Measurements from ENCODE around the gene UBE3D. TPM values are rescaled to one million over a fixed set of nuclear protein-coding genes. Genes with fewer than 3 reads are reported as not detected.

UBE3D gene
- total RNA-seq, 1 experiment from 2014 or later: 14.0 TPM

- TF ChIP-seq, protein P1, sequence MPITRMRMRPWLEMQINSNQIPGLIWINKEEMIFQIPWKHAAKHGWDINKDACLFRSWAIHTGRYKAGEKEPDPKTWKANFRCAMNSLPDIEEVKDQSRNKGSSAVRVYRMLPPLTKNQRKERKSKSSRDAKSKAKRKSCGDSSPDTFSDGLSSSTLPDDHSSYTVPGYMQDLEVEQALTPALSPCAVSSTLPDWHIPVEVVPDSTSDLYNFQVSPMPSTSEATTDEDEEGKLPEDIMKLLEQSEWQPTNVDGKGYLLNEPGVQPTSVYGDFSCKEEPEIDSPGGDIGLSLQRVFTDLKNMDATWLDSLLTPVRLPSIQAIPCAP (CRISPR knock-in tag; IDR thresholded peaks at IDR 0.05): no peak
- TF ChIP-seq ATF1 (CRISPR knock-in tag; IDR thresholded peaks at IDR 0.05) (no peak), RELA (CRISPR knock-in tag; IDR thresholded peaks at IDR 0.05; ENCODE audit: borderline replicate concordance) (no peak), GTF2I (CRISPR knock-in tag; conservative IDR thresholded peaks at IDR 0.05) (no peak), ZNF425 (CRISPR knock-in tag; conservative IDR thresholded peaks at IDR 0.05) (no peak), FOXJ3 (CRISPR knock-in tag; IDR thresholded peaks at IDR 0.05; ENCODE audit: borderline replicate concordance) (no peak)
Observed at GRCh38 chr6:82976179-82976578, 89.5 kb downstream of the UBE3D start (continued).

DNA sequence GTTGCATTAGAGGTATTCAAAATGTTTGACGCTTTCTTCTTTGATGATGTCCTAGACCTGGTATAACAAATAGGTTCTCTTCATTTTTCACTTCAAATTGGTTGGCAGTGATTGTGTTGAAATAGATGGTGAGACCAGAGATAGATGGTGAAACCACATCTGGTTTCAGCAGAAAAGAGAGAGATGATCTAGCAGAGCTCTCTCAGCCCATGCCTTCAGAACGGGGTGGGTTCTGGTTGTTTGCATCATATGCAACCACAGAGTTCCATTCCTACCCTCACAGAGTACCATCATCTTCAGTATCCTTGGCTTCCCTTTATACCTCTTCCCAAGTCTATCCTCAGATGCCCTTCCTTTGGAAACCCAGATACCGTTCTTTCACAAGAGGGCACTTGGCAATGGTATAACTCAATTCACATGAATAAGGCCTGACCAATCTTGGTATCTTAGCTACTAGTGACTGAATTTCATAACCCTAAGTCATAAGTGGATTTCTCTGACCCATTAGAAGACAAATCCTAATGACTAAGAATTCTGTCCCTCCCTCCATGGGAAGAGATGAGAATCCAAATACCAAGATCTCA is 93.7 kb downstream of the UBE3D start:
- Mint-ChIP-seq H3K4me3 (no peak overlapping the region), H3K27ac (peak overlapping the region; percentile 64; the same call in 1 of the 2 replicates), H3K4me1 (no peaks in the 10 kb centered on the region), H3K27me3 (ENCODE audit: low read depth) (no peaks in the 10 kb centered on the region), H3K9me3 (no peaks in the 10 kb centered on the region), H3K36me3 (no peaks in the 10 kb centered on the region)
- CTCF ChIA-PET: no interaction called here
- POLR2A ChIA-PET: no interaction called here
- ATAC-seq (no peak), DNase-seq (ENCODE audit: low spot score) (no peak)
- no peak for TF ChIP-seq NFYB (CRISPR knock-in tag; conservative IDR thresholded peaks at IDR 0.05; ENCODE audit: low read depth)
- TF ChIP-seq, protein P2, sequence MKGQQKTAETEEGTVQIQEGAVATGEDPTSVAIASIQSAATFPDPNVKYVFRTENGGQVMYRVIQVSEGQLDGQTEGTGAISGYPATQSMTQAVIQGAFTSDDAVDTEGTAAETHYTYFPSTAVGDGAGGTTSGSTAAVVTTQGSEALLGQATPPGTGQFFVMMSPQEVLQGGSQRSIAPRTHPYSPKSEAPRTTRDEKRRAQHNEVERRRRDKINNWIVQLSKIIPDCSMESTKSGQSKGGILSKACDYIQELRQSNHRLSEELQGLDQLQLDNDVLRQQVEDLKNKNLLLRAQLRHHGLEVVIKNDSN (CRISPR knock-in tag; IDR thresholded peaks at IDR 0.05): no peak
- TF ChIP-seq CTCF (IDR thresholded peaks at IDR 0.05): no peak
- no peak for TF ChIP-seq ZNF317 (CRISPR knock-in tag; IDR thresholded peaks at IDR 0.05; ENCODE audit: borderline replicate concordance, low read depth)
- TF ChIP-seq OVOL2 (CRISPR knock-in tag; IDR thresholded peaks at IDR 0.05; ENCODE audit: borderline replicate concordance): no peak
- TF ChIP-seq, protein P3, sequence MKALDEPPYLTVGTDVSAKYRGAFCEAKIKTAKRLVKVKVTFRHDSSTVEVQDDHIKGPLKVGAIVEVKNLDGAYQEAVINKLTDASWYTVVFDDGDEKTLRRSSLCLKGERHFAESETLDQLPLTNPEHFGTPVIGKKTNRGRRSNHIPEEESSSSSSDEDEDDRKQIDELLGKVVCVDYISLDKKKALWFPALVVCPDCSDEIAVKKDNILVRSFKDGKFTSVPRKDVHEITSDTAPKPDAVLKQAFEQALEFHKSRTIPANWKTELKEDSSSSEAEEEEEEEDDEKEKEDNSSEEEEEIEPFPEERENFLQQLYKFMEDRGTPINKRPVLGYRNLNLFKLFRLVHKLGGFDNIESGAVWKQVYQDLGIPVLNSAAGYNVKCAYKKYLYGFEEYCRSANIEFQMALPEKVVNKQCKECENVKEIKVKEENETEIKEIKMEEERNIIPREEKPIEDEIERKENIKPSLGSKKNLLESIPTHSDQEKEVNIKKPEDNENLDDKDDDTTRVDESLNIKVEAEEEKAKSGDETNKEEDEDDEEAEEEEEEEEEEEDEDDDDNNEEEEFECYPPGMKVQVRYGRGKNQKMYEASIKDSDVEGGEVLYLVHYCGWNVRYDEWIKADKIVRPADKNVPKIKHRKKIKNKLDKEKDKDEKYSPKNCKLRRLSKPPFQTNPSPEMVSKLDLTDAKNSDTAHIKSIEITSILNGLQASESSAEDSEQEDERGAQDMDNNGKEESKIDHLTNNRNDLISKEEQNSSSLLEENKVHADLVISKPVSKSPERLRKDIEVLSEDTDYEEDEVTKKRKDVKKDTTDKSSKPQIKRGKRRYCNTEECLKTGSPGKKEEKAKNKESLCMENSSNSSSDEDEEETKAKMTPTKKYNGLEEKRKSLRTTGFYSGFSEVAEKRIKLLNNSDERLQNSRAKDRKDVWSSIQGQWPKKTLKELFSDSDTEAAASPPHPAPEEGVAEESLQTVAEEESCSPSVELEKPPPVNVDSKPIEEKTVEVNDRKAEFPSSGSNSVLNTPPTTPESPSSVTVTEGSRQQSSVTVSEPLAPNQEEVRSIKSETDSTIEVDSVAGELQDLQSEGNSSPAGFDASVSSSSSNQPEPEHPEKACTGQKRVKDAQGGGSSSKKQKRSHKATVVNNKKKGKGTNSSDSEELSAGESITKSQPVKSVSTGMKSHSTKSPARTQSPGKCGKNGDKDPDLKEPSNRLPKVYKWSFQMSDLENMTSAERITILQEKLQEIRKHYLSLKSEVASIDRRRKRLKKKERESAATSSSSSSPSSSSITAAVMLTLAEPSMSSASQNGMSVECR (CRISPR knock-in tag; IDR thresholded peaks at IDR 0.05; ENCODE audit: borderline replicate concordance): no peak
- no peak for TF ChIP-seq ZNF138 (CRISPR knock-in tag; conservative IDR thresholded peaks at IDR 0.05)
- TF ChIP-seq CREM (CRISPR knock-in tag; IDR thresholded peaks at IDR 0.05): no peak
- no peak for TF ChIP-seq ETV6 (CRISPR knock-in tag; IDR thresholded peaks at IDR 0.05)
- TF ChIP-seq ATF6 (CRISPR knock-in tag; IDR thresholded peaks at IDR 0.05): no peak
- no peak for TF ChIP-seq FOXK1 (CRISPR knock-in tag; IDR thresholded peaks at IDR 0.05)
- no peak for TF ChIP-seq MYBL2 (CRISPR knock-in tag; IDR thresholded peaks at IDR 0.05)
- TF ChIP-seq GABPB1 (CRISPR knock-in tag; IDR thresholded peaks at IDR 0.05): no peak
- TF ChIP-seq TP53 (CRISPR knock-in tag; IDR thresholded peaks at IDR 0.05): no peak
- no peak for TF ChIP-seq TCF7 (CRISPR knock-in tag; IDR thresholded peaks at IDR 0.05; ENCODE audit: low read depth)
- no peak for TF ChIP-seq NFATC4 (CRISPR knock-in tag; IDR thresholded peaks at IDR 0.05)
- TF ChIP-seq ZNF232 (CRISPR knock-in tag; IDR thresholded peaks at IDR 0.05): no peak
